HG03521 (cell line): ENCODE measurements around the gene CHN2.
"Not testable (repeated sequence)": the region's sequence is repeated elsewhere in the genome, so short reads cannot be mapped to it uniquely, and the experiment has no call there.

Source experiments
- ATAC-seq: cut with Tn5 transposase; IDR thresholded peaks from one replicate; pipeline ENCODE4 v1.9.1; 2021; ENCODE audit warnings: mild to moderate bottlenecking, moderate library complexity; ENCODE audit not compliant: unreplicated experiment

CHN2 gene

GRCh38 chr7:29255199-29255878, 60.8 kb downstream of the CHN2 start:
- no peak for ATAC-seq

GRCh38 chr7:29255906-29256692, 61.5 kb downstream of the CHN2 start:
- ATAC-seq, result no peak

GRCh38 chr7:29256693-29257002, 62.1 kb downstream of the CHN2 start:
- ATAC-seq, result no peak

- ATAC-seq, result no peak
These were observed 64.4 kb downstream of the CHN2 start for GRCh38 chr7:29258951-29259350.

GRCh38 chr7:29262191-29262917, 67.8 kb downstream of the CHN2 start:
- no peak for ATAC-seq

GRCh38 chr7:29263601-29264207, 69.1 kb downstream of the CHN2 start:
- not testable (repeated sequence) for ATAC-seq

- ATAC-seq, result no peak
These were observed 70.8 kb downstream of the CHN2 start for GRCh38 chr7:29265208-29265923.

- no peak for ATAC-seq
These were observed 75.4 kb downstream of the CHN2 start for GRCh38 chr7:29269935-29270334.

- ATAC-seq, result no peak
These were observed 76.2 kb downstream of the CHN2 start for GRCh38 chr7:29270594-29271318.

- no peak for ATAC-seq
These were observed 76.7 kb downstream of the CHN2 start for GRCh38 chr7:29271319-29271658.

GRCh38 chr7:29272057-29272456, 77.5 kb downstream of the CHN2 start:
- no peak for ATAC-seq

- ATAC-seq, result no peak
These were observed 79.8 kb downstream of the CHN2 start for GRCh38 chr7:29274146-29275017.

GRCh38 chr7:29275018-29275318, 80.4 kb downstream of the CHN2 start:
- no peak for ATAC-seq

GRCh38 chr7:29275493-29275892, 80.9 kb downstream of the CHN2 start:
- no peak for ATAC-seq

GRCh38 chr7:29276199-29276598, 81.6 kb downstream of the CHN2 start:
- ATAC-seq, result no peak

GRCh38 chr7:29276806-29277205, 82.2 kb downstream of the CHN2 start:
- no peak for ATAC-seq

- no peak for ATAC-seq
These were observed 83.1 kb downstream of the CHN2 start for GRCh38 chr7:29277436-29278215.

- ATAC-seq, result no peak
These were observed 83.9 kb downstream of the CHN2 start for GRCh38 chr7:29278337-29279069.
